Iris pigment epithelial cell (primary cell): ENCODE results near the gene LRRC10.

Source experiments
- DNase-seq: peaks from one replicate; pipeline ENCODE4 v3.0.0-alpha.2; 2011; ENCODE audit warnings: low read depth

Gene LRRC10

GRCh38 chr12:69566603-69567002 lies 44.1 kb downstream of the LRRC10 start:
- DNase-seq = no peak

GRCh38 chr12:69563166-69563762 lies 47.4 kb downstream of the LRRC10 start:
- DNase-seq = no peak
